ENCODE measurements around the gene KRT27. TPM values are rescaled to one million over a fixed set of nuclear protein-coding genes. Genes with fewer than 3 reads are reported as not detected.

The KRT27 gene
- total and polyA plus RNA-seq, 10 of the 15 experiments (the other 5 are each of a cell fraction or from before 2014, with no cell fraction given), result not detected

GRCh38 chr17:40809721-40810421, 27.5 kb upstream of the KRT27 start:
- no peak overlapping the region for H3K4me2 ChIP-seq (ENCODE audit: control insufficient read depth, insufficient read depth)
- ATAC-seq, result no peak
- BruUV-seq (replicated peaks), result no TSS peak
- no peaks in the 10 kb centered on the region for H3K36me3 ChIP-seq (ENCODE audit: control insufficient read depth in 2 of 2, insufficient read depth in 2 of 2, low read length in 1 of 2)
- peaks cover 6 to 7% of the 10 kb centered on the region in 2 experiments for H3K27me3 ChIP-seq (replicated peaks in 1 of 2; ENCODE audit: control insufficient read depth in 2 of 2, insufficient read depth in 2 of 2, low read length in 1 of 2)
- intact Hi-C loops (cut with micrococcal nuclease; ENCODE audit: unreplicated experiment), result no loop called here
- ChIA-PET POLR2A (no interaction called here), CTCF (interaction anchor here (0.6 to 1.2 kb wide), 3 partner anchors 195 to 839 kb away, joined by 3 to 4 read pairs (median 3); no protein-coding TSS in a partner anchor), RAD21 (ENCODE audit: unreplicated experiment) (interaction anchor here (1.5 kb wide), 1 partner anchor 190 kb away, joined by 3 read pairs; no protein-coding TSS in a partner anchor), SMC1A (ENCODE audit: uncharacterized antibody, unreplicated experiment) (interaction anchor here (1.1 to 1.2 kb wide), 2 partner anchors 12 to 35 kb away, joined by 3 to 4 read pairs; partner anchors contain the start of gene KRT10)
- H3K9me3 ChIP-seq (replicated peaks; ENCODE audit: control insufficient read depth, insufficient read depth, low read length), result no peaks in the 10 kb centered on the region
- in situ Hi-C loops (cut with MboI), result no loop called here
- H3K79me2 ChIP-seq (ENCODE audit: control insufficient read depth, insufficient read depth, low read length), result no peaks in the 10 kb centered on the region
- H4K20me1 ChIP-seq (ENCODE audit: control insufficient read depth, insufficient read depth), result no peaks in the 10 kb centered on the region
- no peak overlapping the region for H3K27ac ChIP-seq (ENCODE audit: control insufficient read depth, insufficient read depth)
- no peak overlapping the region for H3K4me3 ChIP-seq
- no peak for FAIRE-seq
- H3K9ac ChIP-seq (ENCODE audit: control insufficient read depth, insufficient read depth, low read length), result no peak overlapping the region
- no peak for DNase-seq (ENCODE audit: low read depth, low spot score)
- WGBS (ENCODE audit: insufficient coverage, insufficient replicate concordance, low lambda C conversion rate, missing lambda C conversion rate), result 95% methylated on average over 2 of the region's 2 CpGs
- no peaks in the 10 kb centered on the region for H3K4me1 ChIP-seq (ENCODE audit: control insufficient read depth, insufficient read depth, low read length)
- no peak overlapping the region for H2AFZ ChIP-seq (ENCODE audit: control insufficient read depth, low read depth, low read length)
- TF ChIP-seq PML (IDR thresholded peaks at IDR 0.05; ENCODE audit: low read length), result no peak
- TF ChIP-seq IRF3 (IDR thresholded peaks at IDR 0.05), result no peak
- no peak for TF ChIP-seq ASH2L (IDR thresholded peaks at IDR 0.05; ENCODE audit: borderline replicate concordance, low read depth)
- TF ChIP-seq, protein P1, sequence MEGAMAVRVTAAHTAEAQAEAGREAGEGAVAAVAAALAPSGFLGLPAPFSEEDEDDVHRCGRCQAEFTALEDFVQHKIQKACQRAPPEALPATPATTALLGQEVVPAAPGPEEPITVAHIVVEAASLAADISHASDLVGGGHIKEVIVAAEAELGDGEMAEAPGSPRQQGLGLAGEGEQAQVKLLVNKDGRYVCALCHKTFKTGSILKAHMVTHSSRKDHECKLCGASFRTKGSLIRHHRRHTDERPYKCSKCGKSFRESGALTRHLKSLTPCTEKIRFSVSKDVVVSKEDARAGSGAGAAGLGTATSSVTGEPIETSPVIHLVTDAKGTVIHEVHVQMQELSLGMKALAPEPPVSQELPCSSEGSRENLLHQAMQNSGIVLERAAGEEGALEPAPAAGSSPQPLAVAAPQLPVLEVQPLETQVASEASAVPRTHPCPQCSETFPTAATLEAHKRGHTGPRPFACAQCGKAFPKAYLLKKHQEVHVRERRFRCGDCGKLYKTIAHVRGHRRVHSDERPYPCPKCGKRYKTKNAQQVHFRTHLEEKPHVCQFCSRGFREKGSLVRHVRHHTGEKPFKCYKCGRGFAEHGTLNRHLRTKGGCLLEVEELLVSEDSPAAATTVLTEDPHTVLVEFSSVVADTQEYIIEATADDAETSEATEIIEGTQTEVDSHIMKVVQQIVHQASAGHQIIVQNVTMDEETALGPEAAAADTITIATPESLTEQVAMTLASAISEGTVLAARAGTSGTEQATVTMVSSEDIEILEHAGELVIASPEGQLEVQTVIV (IDR thresholded peaks at IDR 0.05; ENCODE audit: borderline replicate concordance, partially characterized antibody), result no peak
- TF ChIP-seq ZSCAN29 (IDR thresholded peaks at IDR 0.05), result no peak
- no peak for TF ChIP-seq BMI1 (IDR thresholded peaks at IDR 0.05; ENCODE audit: borderline replicate concordance)
- TF ChIP-seq SRF (IDR thresholded peaks at IDR 0.05; ENCODE audit: low read depth in 2 of 2, low read length in 2 of 2), result no peak
- no peak for TF ChIP-seq CREM (IDR thresholded peaks at IDR 0.05; ENCODE audit: low read depth)
- TF ChIP-seq ZNF207 (IDR thresholded peaks at IDR 0.05; ENCODE audit: borderline replicate concordance), result no peak
- no peak for TF ChIP-seq SUZ12 (IDR thresholded peaks at IDR 0.05; ENCODE audit: unreplicated experiment)
- TF ChIP-seq TAF1 (IDR thresholded peaks at IDR 0.05; ENCODE audit: borderline replicate concordance, low read depth, low read length), result no peak
- TF ChIP-seq KLF5 (IDR thresholded peaks at IDR 0.05; ENCODE audit: partially characterized antibody), result no peak
- no peak for TF ChIP-seq ETV6 (conservative IDR thresholded peaks at IDR 0.05 in 1 of 2, IDR thresholded peaks at IDR 0.05 in 1 of 2; ENCODE audit: borderline replicate concordance in 1 of 2, low read depth in 1 of 2)

Measured in GM12878 (cell line).